NB4 (cell line): Measurements from ENCODE around the gene ADAM10.

ENCODE experiments used
- CTCF ChIP-seq: IDR thresholded peaks from one replicate; pipeline ENCODE4 v1.5.1; 2012; ENCODE audit warnings: low read depth, low read length
- POLR2A ChIP-seq: IDR thresholded peaks from 2 replicates; pipeline ENCODE4 v1.6.1; 2011; ENCODE audit warnings: mild to moderate bottlenecking; ENCODE audit not compliant: insufficient read length; ENCODE audit errors: extremely low read depth

GRCh38 chr15:58546066-58546591 lies 203.4 kb downstream of the ADAM10 start:
- TF ChIP-seq CTCF, result no peak
- TF ChIP-seq POLR2A, result no peak
